GM19240 (cell line): Measurements from ENCODE around the gene TPRKB.
"Not testable (repeated sequence)": the region's sequence is repeated elsewhere in the genome, so short reads cannot be mapped to it uniquely, and the experiment has no call there.

ENCODE experiments used
- DNase-seq: peaks from one replicate; pipeline ENCODE4 v3.0.0; 2011; ENCODE audit warnings: low spot score; ENCODE audit not compliant: insufficient read length

TPRKB gene

DNA sequence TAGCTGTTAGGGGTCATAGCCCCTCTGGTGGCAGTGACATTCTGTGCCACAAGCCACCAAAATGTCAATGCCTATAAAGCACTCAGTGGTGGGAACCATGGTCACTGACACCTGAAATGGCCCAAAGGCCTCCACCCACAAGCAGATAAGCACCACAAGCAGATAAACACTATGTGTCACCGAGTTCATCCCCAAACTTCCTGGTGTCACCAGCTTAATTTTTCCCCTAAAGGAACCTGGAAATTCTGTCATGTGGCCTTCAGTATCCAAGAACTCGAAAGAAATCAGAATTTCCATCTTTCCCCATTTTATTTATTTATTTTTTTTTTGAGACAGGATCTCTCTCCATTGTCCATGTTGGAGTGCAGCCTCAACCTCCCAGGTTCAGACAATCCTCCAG, 3.6 kb upstream of the TPRKB start:
- no peak for DNase-seq

DNA sequence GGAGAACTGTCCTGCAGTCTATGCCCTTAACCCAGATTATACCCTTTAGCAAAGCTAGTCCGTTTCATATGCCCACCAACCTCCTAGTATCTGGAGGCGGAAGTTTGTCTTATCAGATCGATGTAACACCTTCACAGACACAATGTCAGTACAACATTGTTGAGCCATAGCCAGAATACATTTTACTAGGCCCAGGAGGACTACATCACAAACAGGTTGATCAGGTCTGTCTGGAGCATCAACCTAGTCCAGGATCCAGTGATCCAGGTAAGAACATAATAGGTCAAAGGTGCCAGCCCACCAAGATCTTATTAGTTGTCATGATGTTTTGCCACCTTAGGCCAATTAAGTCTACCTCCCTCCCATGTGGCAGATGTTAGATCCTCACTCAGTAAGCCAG, 2.0 kb upstream of the TPRKB start:
- DNase-seq, result no peak

DNA sequence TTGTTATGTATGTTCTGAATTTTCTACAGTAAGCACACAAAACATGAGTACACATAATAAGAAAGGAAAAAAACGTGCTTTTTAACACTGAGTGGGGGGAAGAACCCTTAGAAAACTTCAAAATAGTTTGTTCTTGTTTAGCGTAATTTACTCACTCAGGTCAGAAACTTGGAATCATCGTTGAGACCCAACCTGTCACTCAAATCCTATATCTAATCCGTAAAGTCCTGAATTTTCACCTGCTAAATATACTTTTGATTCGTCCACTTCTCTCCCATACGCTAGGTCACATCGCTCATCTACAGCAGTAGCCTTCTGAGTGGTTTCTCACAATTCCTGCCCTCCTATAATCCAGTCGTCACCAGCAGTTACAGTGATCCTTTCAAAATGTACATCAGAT, 767 bp downstream of the TPRKB start:
- DNase-seq, result no peak

DNA sequence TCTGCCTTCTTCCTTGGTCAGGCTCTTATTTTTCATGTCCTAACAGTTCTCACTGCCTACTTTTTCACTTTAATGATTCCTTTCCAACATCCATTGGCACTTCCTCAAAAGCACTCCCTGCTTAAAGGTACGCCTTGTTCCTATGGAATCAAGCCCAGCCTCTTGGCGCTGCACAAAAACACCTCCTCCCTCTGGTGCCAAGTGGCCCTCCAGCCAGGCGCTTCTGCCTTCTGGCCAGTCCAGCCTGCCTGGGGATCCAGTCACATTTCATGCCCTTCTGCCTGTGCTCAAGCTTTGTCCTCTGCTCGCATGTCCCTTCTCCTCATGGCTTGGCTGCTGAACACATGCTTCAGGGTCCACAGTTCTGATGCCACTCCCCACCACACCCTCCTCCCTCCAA, 6.3 kb downstream of the TPRKB start:
- no peak for DNase-seq

- DNase-seq, result no peak
These were observed 8.4 kb downstream of the TPRKB start for GRCh38 chr2:73728711-73729110.

GRCh38 chr2:73728043-73728442, 9.1 kb downstream of the TPRKB start:
- no peak for DNase-seq

GRCh38 chr2:73726657-73727056, 10.5 kb downstream of the TPRKB start:
- DNase-seq, result not testable (repeated sequence)

DNA sequence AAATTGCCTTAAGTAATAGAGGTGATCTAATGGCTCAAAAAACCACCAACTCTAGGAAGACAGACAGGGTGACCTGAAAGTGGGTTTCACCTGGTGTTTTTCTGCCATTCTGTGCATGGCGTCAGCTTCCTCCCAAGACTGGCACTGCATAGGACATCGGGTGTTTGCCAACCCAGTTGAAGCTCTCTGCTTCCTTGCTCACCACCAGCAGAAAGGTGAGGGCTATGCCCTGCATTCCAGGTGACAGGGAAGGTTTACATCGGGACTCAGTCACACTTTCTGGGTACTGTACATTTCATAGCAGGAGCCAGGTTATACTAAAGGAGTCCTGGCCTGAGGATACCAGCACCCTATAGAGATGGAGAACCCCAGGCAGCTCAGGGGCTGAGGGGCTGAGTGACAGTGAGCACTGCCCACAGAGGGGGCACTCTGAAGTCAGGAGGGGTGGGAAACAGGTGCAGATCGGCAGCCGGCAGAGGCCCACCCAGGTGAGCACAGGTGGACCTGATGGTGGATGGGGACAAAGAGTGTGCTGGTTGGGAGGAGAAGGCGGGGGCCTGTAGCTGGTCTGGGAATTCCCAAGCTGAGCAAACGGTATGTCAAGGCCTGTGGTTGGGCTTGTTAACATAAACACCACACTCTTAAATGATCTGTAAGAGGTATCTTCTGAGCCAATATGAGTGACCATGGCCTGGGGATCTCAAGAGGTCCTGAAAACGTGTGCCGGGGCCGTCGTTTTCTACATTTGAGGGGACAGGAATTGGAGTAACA, 18.1 kb downstream of the TPRKB start:
- no peak for DNase-seq

DNA sequence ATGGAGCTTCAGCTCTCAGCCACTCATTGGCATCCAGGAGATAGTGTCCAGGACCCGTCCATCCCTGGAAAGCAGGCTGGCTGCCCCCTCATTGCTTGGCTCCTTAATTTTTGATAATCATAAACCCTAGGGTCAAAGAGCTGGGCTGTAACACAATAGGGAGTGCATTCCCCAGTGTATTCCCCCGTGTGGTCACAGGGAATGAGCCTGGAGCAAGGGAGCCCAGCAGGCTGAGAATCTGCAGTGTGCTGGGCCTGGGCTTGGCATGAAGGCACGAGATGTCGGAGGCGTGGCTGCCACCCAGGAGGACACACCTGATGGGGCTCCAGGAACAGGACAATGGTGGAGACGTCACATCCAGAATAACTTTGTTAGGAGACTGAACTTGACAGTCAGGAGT, 18.7 kb downstream of the TPRKB start:
- DNase-seq, result no peak

DNA sequence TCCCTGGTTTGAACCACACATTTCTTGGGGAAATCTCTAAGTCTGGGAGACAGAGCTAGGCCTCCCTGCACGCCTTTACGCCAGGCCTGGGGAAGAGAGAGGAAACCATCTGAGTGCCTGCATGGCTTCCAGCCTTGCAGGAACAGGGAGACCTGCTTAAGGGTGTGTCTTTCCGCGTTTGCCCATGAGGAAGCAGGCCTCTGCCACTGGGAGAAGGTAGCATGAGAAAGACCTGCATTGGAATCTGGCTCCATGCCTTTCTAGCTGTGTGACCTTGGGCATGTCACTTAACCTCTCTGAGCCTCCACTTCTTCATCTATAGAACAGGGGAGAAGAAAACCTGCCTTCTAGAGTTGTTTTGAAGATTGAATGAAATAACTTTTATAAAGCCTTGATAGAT, 19.4 kb downstream of the TPRKB start:
- not testable (repeated sequence) for DNase-seq

DNA sequence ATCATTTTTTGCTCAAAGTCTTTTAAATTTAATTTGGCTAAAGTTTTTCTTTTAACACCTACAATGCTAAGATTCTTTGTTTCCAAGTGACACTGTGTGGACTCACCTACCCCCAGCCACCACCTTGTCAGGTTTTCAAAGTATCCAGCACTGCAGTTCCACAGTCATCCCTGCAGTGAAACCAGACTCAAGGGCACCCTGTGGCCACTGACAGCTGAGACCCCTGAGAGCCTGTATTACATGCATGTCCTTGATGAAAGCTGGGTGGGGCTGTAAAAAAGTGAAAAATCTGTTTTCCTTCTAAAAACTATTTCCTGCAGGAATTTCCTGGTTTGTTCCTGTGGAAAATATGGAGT, 19.9 kb downstream of the TPRKB start:
- DNase-seq, result no peak

GRCh38 chr2:73716543-73717250, 20.4 kb downstream of the TPRKB start:
- DNase-seq, result no peak

DNA sequence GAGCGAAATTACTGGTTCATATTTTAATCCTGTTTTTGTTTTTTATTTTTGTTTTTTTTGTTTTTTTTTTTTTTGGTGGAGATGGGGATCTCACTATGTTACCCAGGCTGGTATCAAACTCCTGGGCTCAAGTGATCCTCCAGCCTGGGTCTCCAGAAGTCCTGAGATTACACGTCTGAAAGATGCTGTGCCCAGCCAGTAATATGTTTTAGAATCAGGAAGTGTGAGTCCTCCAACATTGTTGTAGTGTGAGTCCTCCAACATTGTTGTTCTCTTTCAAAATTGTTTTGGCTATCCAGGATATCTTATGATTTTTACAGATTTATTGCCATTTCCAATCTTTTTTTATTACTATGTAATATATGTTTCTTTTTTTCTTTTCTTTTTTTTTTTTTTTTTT, 23.1 kb downstream of the TPRKB start:
- DNase-seq, result no peak

GRCh38 chr2:73708527-73708926, 28.6 kb downstream of the TPRKB start:
- DNase-seq, result no peak

DNA sequence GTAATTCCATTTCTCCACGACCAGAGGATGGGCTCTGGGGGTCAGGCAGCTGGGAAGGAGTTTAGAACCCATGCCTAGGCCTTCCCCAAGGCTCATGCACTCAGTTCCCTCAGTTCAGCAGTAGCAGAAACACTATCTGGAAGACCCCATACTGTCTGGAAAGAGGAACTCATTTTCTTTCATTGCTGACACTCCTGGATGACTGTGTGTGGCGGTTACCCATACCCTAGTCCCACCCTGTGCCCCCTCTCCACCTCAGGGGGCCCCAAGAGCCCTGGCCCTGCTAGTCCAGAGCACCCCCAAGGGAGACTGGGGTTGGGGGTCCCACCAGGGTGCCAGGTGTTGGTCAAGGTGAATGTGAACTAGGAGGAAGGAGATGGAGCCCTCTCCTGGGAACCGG, 29.5 kb downstream of the TPRKB start:
- DNase-seq, result no peak

- no peak for DNase-seq
These were observed 30.1 kb downstream of the TPRKB start for GRCh38 chr2:73707058-73707457.

GRCh38 chr2:73705091-73705490, 32.1 kb downstream of the TPRKB start:
- DNase-seq, result no peak

DNA sequence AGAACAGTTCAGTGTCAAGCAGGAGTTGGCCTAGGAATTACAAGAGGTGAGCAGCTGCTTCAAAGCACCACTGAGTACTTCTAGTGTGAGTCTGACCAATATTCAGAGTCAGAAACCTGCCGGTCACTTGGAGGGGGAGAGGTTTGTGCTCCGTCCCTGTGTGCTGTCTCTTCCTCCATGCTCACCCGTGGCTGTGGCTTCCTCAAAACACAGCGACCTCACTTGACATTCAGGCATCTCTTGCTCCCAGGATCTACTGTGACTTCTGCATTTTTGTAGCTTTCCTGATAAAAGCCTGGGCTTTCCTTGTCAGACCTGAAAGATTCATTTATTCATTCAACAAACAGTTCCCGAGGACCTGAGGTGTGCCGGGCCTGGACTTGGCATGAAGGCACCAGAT, 32.9 kb downstream of the TPRKB start:
- no peak for DNase-seq

- DNase-seq, result no peak
These were observed 33.5 kb downstream of the TPRKB start for GRCh38 chr2:73703675-73704074.

DNA sequence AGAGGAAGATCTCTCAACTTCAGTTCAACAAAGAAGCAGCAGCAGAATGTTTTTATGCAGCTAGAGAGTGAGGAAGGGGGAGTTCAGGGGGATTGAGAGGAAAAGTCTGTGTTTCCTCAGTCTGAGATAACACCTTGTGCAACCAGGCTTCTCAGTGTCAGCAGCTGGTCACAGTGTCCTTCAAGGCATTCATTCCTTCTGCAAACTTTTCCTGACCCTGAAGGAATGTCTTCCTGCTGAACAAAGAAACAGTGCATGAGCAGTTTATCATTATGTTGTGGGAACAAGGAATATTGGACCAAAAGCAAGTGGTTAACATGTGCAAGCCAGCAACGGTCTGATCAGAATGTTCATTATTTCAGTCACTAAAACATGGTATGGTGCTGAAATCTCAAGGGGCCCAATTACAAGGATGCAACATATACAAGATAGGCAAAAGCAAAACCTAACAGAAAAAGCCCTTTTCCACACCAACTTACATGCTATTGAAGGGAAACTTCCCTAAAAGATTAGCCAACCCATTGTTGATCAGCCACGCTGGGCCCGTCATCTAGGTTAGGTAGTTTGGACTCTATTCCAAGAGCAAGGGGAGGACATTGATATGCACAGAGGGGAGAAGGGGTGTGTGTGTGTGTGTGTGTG, 34.2 kb downstream of the TPRKB start:
- DNase-seq, result not testable (repeated sequence)

DNA sequence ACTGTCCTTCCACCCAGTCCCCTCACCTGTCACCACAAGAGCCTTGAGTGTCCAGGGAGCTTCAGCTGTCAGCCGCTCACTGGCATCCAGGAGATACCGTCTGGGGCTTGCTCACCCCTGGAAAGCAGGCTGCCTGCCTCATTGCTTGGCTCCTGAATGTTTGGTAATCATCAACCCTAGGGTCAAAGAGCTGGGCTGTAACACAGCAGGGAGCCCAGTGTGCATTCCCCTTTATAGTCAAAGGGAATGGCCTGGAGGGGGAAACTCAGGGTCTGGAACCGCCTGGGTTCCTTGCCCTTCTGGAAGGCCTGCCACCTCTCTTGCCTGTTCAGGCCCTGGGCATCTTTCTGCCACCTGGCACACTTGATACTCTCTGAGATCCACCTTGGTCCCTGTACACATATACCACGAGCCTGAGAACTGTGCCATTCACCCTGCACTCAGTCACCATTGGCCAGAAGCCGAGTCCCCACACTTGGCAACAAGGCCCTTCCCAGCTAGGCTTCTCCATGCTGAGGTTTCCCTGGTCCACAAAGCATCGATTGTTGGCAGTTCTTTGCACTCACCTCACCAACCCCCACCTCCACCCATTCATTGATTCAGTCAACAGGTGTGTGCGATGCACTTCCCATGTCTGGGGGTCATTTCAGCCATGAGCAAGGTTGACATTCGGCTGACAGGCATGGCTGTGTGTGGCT, 35.0 kb downstream of the TPRKB start:
- DNase-seq, result no peak

- DNase-seq, result not testable (repeated sequence)
These were observed 35.7 kb downstream of the TPRKB start for GRCh38 chr2:73701448-73701765.
